ENCODE results near the gene ROBO3. TPM values are rescaled to one million over a fixed set of nuclear protein-coding genes. Genes with fewer than 3 reads are reported as not detected.

The ROBO3 gene
- total and polyA plus RNA-seq, 10 of the 15 experiments (the other 5 are each of a cell fraction or from before 2014, with no cell fraction given) = 0.10 to 0.63 (median 0.31) TPM; not detected in 2

- BruUV-seq (replicated peaks) = no TSS peak
- H3K4me1 ChIP-seq (ENCODE audit: control insufficient read depth, insufficient read depth, low read length) = no peaks in the 10 kb centered on the region
- ChIA-PET POLR2A (interaction anchor here (0.6 kb wide), 1 partner anchor 271 kb away, joined by 3 read pairs; no protein-coding TSS in a partner anchor), RAD21 (ENCODE audit: unreplicated experiment) (no interaction called here), CTCF (interaction anchor here (1.1 kb wide), 1 partner anchor 51 kb away, joined by 3 read pairs; no protein-coding TSS in a partner anchor), SMC1A (ENCODE audit: uncharacterized antibody, unreplicated experiment) (no interaction called here)
- 31% methylated on average over 11 of the region's 11 CpGs for WGBS (ENCODE audit: insufficient coverage, insufficient replicate concordance, low lambda C conversion rate, missing lambda C conversion rate)
- in situ Hi-C loops (cut with MboI) (no loop called here), intact Hi-C loops (cut with micrococcal nuclease; ENCODE audit: unreplicated experiment) (loop anchor here (10.0 kb wide), 1 partner anchor 258 kb away; no protein-coding TSS in a partner anchor)
- no peak for ATAC-seq
- H3K4me3 ChIP-seq = no peak overlapping the region
- H3K9me3 ChIP-seq (replicated peaks; ENCODE audit: control insufficient read depth, insufficient read depth, low read length) = no peaks in the 10 kb centered on the region
- H3K27ac ChIP-seq (ENCODE audit: control insufficient read depth, insufficient read depth) = no peak overlapping the region
- no peaks in the 10 kb centered on the region for H3K79me2 ChIP-seq (ENCODE audit: control insufficient read depth, insufficient read depth, low read length)
- no peaks in the 10 kb centered on the region; a peak in 1 of 4 replicates for H3K36me3 ChIP-seq (ENCODE audit: control insufficient read depth in 2 of 2, insufficient read depth in 2 of 2, low read length in 1 of 2)
- no peak overlapping the region for H3K4me2 ChIP-seq (ENCODE audit: control insufficient read depth, insufficient read depth)
- no peak overlapping the region for H2AFZ ChIP-seq (ENCODE audit: control insufficient read depth, low read depth, low read length)
- no peak for TF ChIP-seq PAX5 (IDR thresholded peaks at IDR 0.05; ENCODE audit: borderline replicate concordance, low read depth, low read length)
- no peak for TF ChIP-seq SMARCA5 (IDR thresholded peaks at IDR 0.05)
- TF ChIP-seq TAF1 (IDR thresholded peaks at IDR 0.05; ENCODE audit: borderline replicate concordance, low read depth, low read length) = no peak
- TF ChIP-seq, protein P1, sequence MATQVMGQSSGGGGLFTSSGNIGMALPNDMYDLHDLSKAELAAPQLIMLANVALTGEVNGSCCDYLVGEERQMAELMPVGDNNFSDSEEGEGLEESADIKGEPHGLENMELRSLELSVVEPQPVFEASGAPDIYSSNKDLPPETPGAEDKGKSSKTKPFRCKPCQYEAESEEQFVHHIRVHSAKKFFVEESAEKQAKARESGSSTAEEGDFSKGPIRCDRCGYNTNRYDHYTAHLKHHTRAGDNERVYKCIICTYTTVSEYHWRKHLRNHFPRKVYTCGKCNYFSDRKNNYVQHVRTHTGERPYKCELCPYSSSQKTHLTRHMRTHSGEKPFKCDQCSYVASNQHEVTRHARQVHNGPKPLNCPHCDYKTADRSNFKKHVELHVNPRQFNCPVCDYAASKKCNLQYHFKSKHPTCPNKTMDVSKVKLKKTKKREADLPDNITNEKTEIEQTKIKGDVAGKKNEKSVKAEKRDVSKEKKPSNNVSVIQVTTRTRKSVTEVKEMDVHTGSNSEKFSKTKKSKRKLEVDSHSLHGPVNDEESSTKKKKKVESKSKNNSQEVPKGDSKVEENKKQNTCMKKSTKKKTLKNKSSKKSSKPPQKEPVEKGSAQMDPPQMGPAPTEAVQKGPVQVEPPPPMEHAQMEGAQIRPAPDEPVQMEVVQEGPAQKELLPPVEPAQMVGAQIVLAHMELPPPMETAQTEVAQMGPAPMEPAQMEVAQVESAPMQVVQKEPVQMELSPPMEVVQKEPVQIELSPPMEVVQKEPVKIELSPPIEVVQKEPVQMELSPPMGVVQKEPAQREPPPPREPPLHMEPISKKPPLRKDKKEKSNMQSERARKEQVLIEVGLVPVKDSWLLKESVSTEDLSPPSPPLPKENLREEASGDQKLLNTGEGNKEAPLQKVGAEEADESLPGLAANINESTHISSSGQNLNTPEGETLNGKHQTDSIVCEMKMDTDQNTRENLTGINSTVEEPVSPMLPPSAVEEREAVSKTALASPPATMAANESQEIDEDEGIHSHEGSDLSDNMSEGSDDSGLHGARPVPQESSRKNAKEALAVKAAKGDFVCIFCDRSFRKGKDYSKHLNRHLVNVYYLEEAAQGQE (IDR thresholded peaks at IDR 0.05; ENCODE audit: low read depth, low read length) = no peak
- TF ChIP-seq MEF2A (IDR thresholded peaks at IDR 0.05; ENCODE audit: insufficient read depth, low read depth, low read length) = no peak
- no peak for TF ChIP-seq JUND (IDR thresholded peaks at IDR 0.05; ENCODE audit: low read depth, low read length)
- no peak for TF ChIP-seq TBL1XR1 (IDR thresholded peaks at IDR 0.05; ENCODE audit: low read depth, low read length)
- TF ChIP-seq ATF3 (IDR thresholded peaks at IDR 0.05; ENCODE audit: borderline replicate concordance, extremely low read depth, low read depth, low read length) = no peak
- H3K27me3 ChIP-seq (replicated peaks in 1 of 2; ENCODE audit: control insufficient read depth in 2 of 2, insufficient read depth in 2 of 2, low read length in 1 of 2) = peaks cover 0 to 4% of the 10 kb centered on the region in 2 experiments; a peak in 2 of 4 replicates
- FAIRE-seq = no peak
- H4K20me1 ChIP-seq (ENCODE audit: control insufficient read depth, insufficient read depth) = no peaks in the 10 kb centered on the region
- no peak for DNase-seq (ENCODE audit: low read depth, low spot score)
- no peak overlapping the region for H3K9ac ChIP-seq (ENCODE audit: control insufficient read depth, insufficient read depth, low read length)
Observed at GRCh38 chr11:124886476-124886875, 21.2 kb downstream of the ROBO3 start.
